Prostate gland (tissue), 2 donors: ENCODE measurements around the gene TTC34. TPM values are rescaled to one million over a fixed set of nuclear protein-coding genes. Genes with fewer than 3 reads are reported as not detected.
A peak's percentile ranks its signal among the peaks of the same experiment; 100 is the strongest.

Experiments used
- DNase-seq: peaks from one replicate; pipeline ENCODE4 v3.0.0-alpha.2; 2019; ENCODE audit warnings: low spot score
- H3K27ac ChIP-seq, 2 donors: fragments of 200-600 bp; sonication (generic); 2 replicates each; pipeline ENCODE4 v1.5.1; 2017 to 2019
- H3K27me3 ChIP-seq: fragments of 200-600 bp; sonication (generic); replicated peaks from 2 replicates; pipeline ENCODE4 v1.5.1; 2019; ENCODE audit not compliant: insufficient read depth
- H3K36me3 ChIP-seq, 2 donors: fragments of 200-600 bp; sonication (generic); 1 replicate in 1 of 2; 2 replicates in 1 of 2; pipeline versions ENCODE4 v1.5.1 to v1.8.1; 2017 to 2019
- H3K4me1 ChIP-seq: fragments of 200-600 bp; sonication (generic); replicated peaks from 2 replicates; pipeline ENCODE4 v1.5.1; 2019
- H3K4me3 ChIP-seq, 2 donors: fragments of 200-600 bp; sonication (generic); 2 replicates each; pipeline ENCODE4 v1.5.1; 2017 to 2019
- H3K9me3 ChIP-seq: fragments of 200-600 bp; sonication (generic); 2 replicates; pipeline ENCODE4 v1.5.1; 2017
- CTCF ChIP-seq, 4 experiments: fragments of 200-600 bp in 2 of 4; fragments of 450-650 bp in 2 of 4; sonication (generic) in 2 of 4; IDR thresholded peaks; 1 replicate in 3 of 4; 2 replicates in 1 of 4; pipeline ENCODE4 v1.5.1; 2016 to 2019; ENCODE audit warnings: antibody characterized with exemption in 4 of 4, mild to moderate bottlenecking in 2 of 4, moderate library complexity in 2 of 4
- POLR2A ChIP-seq: fragments of 450-650 bp; IDR thresholded peaks from one replicate; pipeline ENCODE4 v1.6.1; 2016; ENCODE audit warnings: antibody characterized with exemption, mild to moderate bottlenecking
- POLR2AphosphoS5 ChIP-seq: sonication (generic); formaldehyde crosslinking; IDR thresholded peaks from one replicate; pipeline ENCODE4 v1.6.1; 2017; ENCODE audit warnings: antibody characterized with exemption
- WGBS: methylation state at CpG from one replicate; pipeline ENCODE4 v1.1.5; 2018; 5-methylcytosine and 5-hydroxymethylcytosine counted together
- intact Hi-C: fragments of 100-400 bp; cut with DNase I; formaldehyde crosslinking; loops from one replicate; pipeline ENCODE4 v1.14.2; 2022
- total RNA-seq, 2 donors: library from RNA; depleted of rRNA; stranded (reverse); fragments of >200 nt; gene quantifications; one replicate each; pipeline ENCODE4 v1.1.0, GENCODE V29; 2016

Gene TTC34
- total RNA-seq, 2 donors from 2014 or later: 0.32 to 1.2 TPM

- Histone ChIP-seq H3K36me3 (no peaks in the 10 kb centered on the region), H3K27me3 (no peaks in the 10 kb centered on the region), H3K4me1 (peaks cover 9% of the 10 kb centered on the region), H3K27ac (no peak overlapping the region), H3K4me3 (no peak overlapping the region), H3K9me3 (no peaks in the 10 kb centered on the region)
- 92% methylated on average over 30 of the region's 31 CpGs for WGBS
- no peak for DNase-seq
- TF ChIP-seq POLR2AphosphoS5 (no peak), POLR2A (no peak)
- intact Hi-C loops: no loop called here
These were observed 205.5 kb downstream of the TTC34 start for GRCh38 chr1:2595812-2596529.

GRCh38 chr1:2595261-2595811, 206.2 kb downstream of the TTC34 start:
- H3K27ac ChIP-seq: no peak overlapping the region
- H3K4me3 ChIP-seq: no peak overlapping the region
- WGBS: 90% methylated on average over 13 of the region's 19 CpGs

GRCh38 chr1:2594641-2595131, 206.8 kb downstream of the TTC34 start:
- Histone ChIP-seq H3K4me3 (no peak overlapping the region), H3K4me1 (peaks cover 9% of the 10 kb centered on the region), H3K27me3 (no peaks in the 10 kb centered on the region), H3K9me3 (no peaks in the 10 kb centered on the region), H3K27ac (no peak overlapping the region), H3K36me3 (no peaks in the 10 kb centered on the region)
- no peak for DNase-seq
- TF ChIP-seq CTCF (IDR thresholded peaks at IDR 0.05) (no peak), POLR2AphosphoS5 (no peak), POLR2A (no peak)
- intact Hi-C loops: no loop called here
- 88% methylated on average over 17 of the region's 17 CpGs for WGBS

More at GRCh38 chr1:2595261-2595811, 206.2 kb downstream of the TTC34 start:
- Histone ChIP-seq H3K4me1 (peaks cover 9% of the 10 kb centered on the region), H3K27me3 (no peaks in the 10 kb centered on the region), H3K9me3 (no peaks in the 10 kb centered on the region), H3K36me3 (no peaks in the 10 kb centered on the region)
- TF ChIP-seq POLR2AphosphoS5 (no peak), CTCF (IDR thresholded peaks at IDR 0.05) (no peak), POLR2A (no peak)
- DNase-seq: no peak
- intact Hi-C loops: no loop called here

- Histone ChIP-seq H3K36me3 (no peaks in the 10 kb centered on the region), H3K27me3 (no peaks in the 10 kb centered on the region), H3K4me3 (peak overlapping the region in 1 of 2 donors; percentile 12), H3K4me1 (peaks cover 9% of the 10 kb centered on the region), H3K9me3 (no peaks in the 10 kb centered on the region), H3K27ac (no peak overlapping the region)
- DNase-seq: no peak
- TF ChIP-seq CTCF (IDR thresholded peaks at IDR 0.05): no peak
- TF ChIP-seq POLR2A: no peak
- TF ChIP-seq POLR2AphosphoS5: no peak
- intact Hi-C loops: no loop called here
- WGBS: 17% methylated on average over 20 of the region's 20 CpGs
These were observed 207.4 kb downstream of the TTC34 start for GRCh38 chr1:2594001-2594640.

- intact Hi-C loops: no loop called here
These were observed 208.1 kb downstream of the TTC34 start for GRCh38 chr1:2593251-2593878.

More at GRCh38 chr1:2593251-2593878, 208.1 kb downstream of the TTC34 start:
- Histone ChIP-seq H3K36me3 (no peaks in the 10 kb centered on the region), H3K4me3 (no peak overlapping the region), H3K9me3 (no peaks in the 10 kb centered on the region), H3K27ac (no peak overlapping the region), H3K27me3 (no peaks in the 10 kb centered on the region), H3K4me1 (peaks cover 9% of the 10 kb centered on the region)
- 80% methylated on average over 26 of the region's 26 CpGs for WGBS
- TF ChIP-seq POLR2AphosphoS5: no peak
- TF ChIP-seq POLR2A: no peak
- TF ChIP-seq CTCF (IDR thresholded peaks at IDR 0.05): no peak
- no peak for DNase-seq
